Keratinocyte (primary cell): ENCODE data around the gene SLC2A11. TPM values are rescaled to one million over a fixed set of nuclear protein-coding genes. Genes with fewer than 3 reads are reported as not detected.

Experiments
- DNase-seq: peaks from one replicate; pipeline ENCODE4 v3.0.0-alpha.2; 2011; ENCODE audit warnings: low read depth, missing footprints, low spot score
- FAIRE-seq: peaks from 2 replicates; lab custom pipeline; 2011; peaks lifted over from hg19 to GRCh38; lab: Jason Lieb, UNC
- H2AFZ ChIP-seq: 2 replicates; pipeline ENCODE4 v1.6.0; 2012; ENCODE audit warnings: low read length, control low read depth, inconsistent platforms; ENCODE audit not compliant: control insufficient read depth
- H3K27ac ChIP-seq: 2 replicates; pipeline ENCODE4 v1.5.1; 2011; ENCODE audit warnings: low read length; ENCODE audit not compliant: control insufficient read depth, insufficient read depth
- H3K27me3 ChIP-seq: 3 replicates; pipeline ENCODE4 v1.6.0; 2011; ENCODE audit warnings: low read length; ENCODE audit not compliant: control insufficient read depth, insufficient read depth; ENCODE audit errors: extremely low read depth
- H3K36me3 ChIP-seq, 2 experiments: 2 replicates in 1 of 2; 3 replicates in 1 of 2; pipeline ENCODE4 v1.5.1; 2011; ENCODE audit warnings: low read length in 2 of 2, mild to moderate bottlenecking in 1 of 2; ENCODE audit not compliant: control insufficient read depth in 2 of 2, insufficient read depth in 2 of 2; ENCODE audit errors: extremely low read depth in 1 of 2
- H3K4me1 ChIP-seq: 3 replicates; pipeline ENCODE4 v1.5.1; 2011; ENCODE audit warnings: low read length; ENCODE audit not compliant: control insufficient read depth, insufficient read depth; ENCODE audit errors: extremely low read depth
- H3K4me2 ChIP-seq: 3 replicates; pipeline ENCODE4 v1.6.0; 2011; ENCODE audit warnings: low read depth, low read length; ENCODE audit not compliant: control insufficient read depth, insufficient read depth; ENCODE audit errors: extremely low read depth
- H3K4me3 ChIP-seq, 3 experiments: fragments of 200-600 bp in 1 of 3; sonication (generic) in 1 of 3; 2 replicates in 2 of 3; 3 replicates in 1 of 3; pipeline ENCODE4 v1.5.1; 2011 to 2016; ENCODE audit warnings: low read length in 3 of 3, mild to moderate bottlenecking in 3 of 3, control low read depth in 2 of 3, inconsistent platforms in 1 of 3, low read depth in 1 of 3, mixed read lengths in 1 of 3, mixed run types in 1 of 3, moderate library complexity in 1 of 3; ENCODE audit not compliant: control insufficient read depth in 2 of 3, insufficient read depth in 2 of 3; ENCODE audit errors: extremely low read depth in 1 of 3
- H3K79me2 ChIP-seq: 2 replicates; pipeline ENCODE4 v1.6.0; 2012; ENCODE audit warnings: low read length; ENCODE audit not compliant: control insufficient read depth, insufficient read depth
- H3K9ac ChIP-seq: 3 replicates; pipeline ENCODE4 v1.6.0; 2011; ENCODE audit warnings: low read length; ENCODE audit not compliant: control insufficient read depth, insufficient read depth; ENCODE audit errors: extremely low read depth
- H3K9me1 ChIP-seq: 3 replicates; pipeline ENCODE4 v1.6.0; 2011; ENCODE audit warnings: low read length; ENCODE audit not compliant: control insufficient read depth, insufficient read depth; ENCODE audit errors: extremely low read depth
- H3K9me3 ChIP-seq: 2 replicates; pipeline ENCODE4 v1.5.1; 2012; ENCODE audit warnings: low read depth, low read length; ENCODE audit not compliant: control insufficient read depth
- H4K20me1 ChIP-seq: 3 replicates; pipeline ENCODE4 v1.6.0; 2011; ENCODE audit warnings: low read length; ENCODE audit not compliant: control insufficient read depth, insufficient read depth; ENCODE audit errors: extremely low read depth
- EZH2 ChIP-seq: IDR thresholded peaks from one replicate; pipeline ENCODE4 v1.6.1; 2012; ENCODE audit warnings: inconsistent platforms, mild to moderate bottlenecking, low read length, moderate library complexity
- dilution Hi-C: fragments of 300-500 bp; cut with MboI; formaldehyde crosslinking; loops from one replicate; pipeline ENCODE4 v1.7.0; 2020; ENCODE audit warnings: low sequenced_read_pairs; ENCODE audit not compliant: extremely low pct_ligation_motif_present
- polyA plus RNA-seq, 5 experiments: library from polyadenylated mRNA; depleted of rRNA in 3 of 5; stranded (reverse) in 3 of 5; stranded (forward) in 1 of 5; unstranded in 1 of 5; fragments of >200 nt; gene quantifications; 1 replicate in 1 of 5; 2 replicates in 3 of 5; 3 replicates in 1 of 5; pipeline versions ENCODE4 v1.2.1 to v1.2.3, GENCODE V29; 2011 to 2012; ENCODE audit warnings: missing spikeins in 2 of 5, low read depth in 1 of 5, low replicate concordance in 1 of 5
- TF ChIP-seq, protein P1 (sequence below), 3 experiments: IDR thresholded peaks in 1 of 3; conservative IDR thresholded peaks in 1 of 3; optimal IDR thresholded peaks in 1 of 3; 2 replicates in 2 of 3; 3 replicates in 1 of 3; pipeline versions ENCODE3 to v1.5.1; 2011; ENCODE audit warnings: low read length in 3 of 3, mild to moderate bottlenecking in 3 of 3, moderate library complexity in 2 of 3, control low read depth in 1 of 3, inconsistent platforms in 1 of 3; ENCODE audit not compliant: insufficient read depth in 2 of 3; ENCODE audit errors: extremely low read depth in 1 of 3

SLC2A11 gene
- polyA plus RNA-seq, 1 donor (not counting 4 experiments of a cell fraction or from before 2014, with no cell fraction given) = 6.0 TPM

DNA sequence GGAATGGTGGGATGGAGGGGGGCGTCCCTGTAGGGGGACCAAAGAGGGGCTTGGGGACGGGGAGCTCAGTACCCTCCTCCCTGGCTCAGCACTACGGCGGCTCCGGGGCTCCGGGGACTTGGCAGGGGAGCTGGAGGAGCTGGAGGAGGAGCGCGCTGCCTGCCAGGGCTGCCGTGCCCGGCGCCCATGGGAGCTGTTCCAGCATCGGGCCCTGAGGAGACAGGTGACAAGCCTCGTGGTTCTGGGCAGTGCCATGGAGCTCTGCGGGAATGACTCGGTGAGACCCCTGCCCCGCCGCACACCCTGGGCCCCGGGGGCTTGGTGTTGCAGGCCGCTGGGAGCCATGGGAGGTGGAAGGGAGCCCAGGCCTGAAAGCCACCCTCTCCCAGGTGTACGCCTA is 24.7 kb downstream of the SLC2A11 start:
- Histone ChIP-seq H2AFZ (peak overlapping the region; percentile 49), H3K27me3 (no peaks in the 10 kb centered on the region), H3K4me1 (no peaks in the 10 kb centered on the region), H3K4me2 (peak overlapping the region; percentile 22), H3K9me3 (no peaks in the 10 kb centered on the region), H3K4me3 (no peak overlapping the region), H3K27ac (no peak overlapping the region), H3K9me1 (no peaks in the 10 kb centered on the region), H3K79me2 (no peaks in the 10 kb centered on the region), H3K9ac (no peak overlapping the region), H4K20me1 (no peaks in the 10 kb centered on the region), H3K36me3 (no peaks in the 10 kb centered on the region)
- dilution Hi-C loops = no loop called here
- TF ChIP-seq, protein P1, sequence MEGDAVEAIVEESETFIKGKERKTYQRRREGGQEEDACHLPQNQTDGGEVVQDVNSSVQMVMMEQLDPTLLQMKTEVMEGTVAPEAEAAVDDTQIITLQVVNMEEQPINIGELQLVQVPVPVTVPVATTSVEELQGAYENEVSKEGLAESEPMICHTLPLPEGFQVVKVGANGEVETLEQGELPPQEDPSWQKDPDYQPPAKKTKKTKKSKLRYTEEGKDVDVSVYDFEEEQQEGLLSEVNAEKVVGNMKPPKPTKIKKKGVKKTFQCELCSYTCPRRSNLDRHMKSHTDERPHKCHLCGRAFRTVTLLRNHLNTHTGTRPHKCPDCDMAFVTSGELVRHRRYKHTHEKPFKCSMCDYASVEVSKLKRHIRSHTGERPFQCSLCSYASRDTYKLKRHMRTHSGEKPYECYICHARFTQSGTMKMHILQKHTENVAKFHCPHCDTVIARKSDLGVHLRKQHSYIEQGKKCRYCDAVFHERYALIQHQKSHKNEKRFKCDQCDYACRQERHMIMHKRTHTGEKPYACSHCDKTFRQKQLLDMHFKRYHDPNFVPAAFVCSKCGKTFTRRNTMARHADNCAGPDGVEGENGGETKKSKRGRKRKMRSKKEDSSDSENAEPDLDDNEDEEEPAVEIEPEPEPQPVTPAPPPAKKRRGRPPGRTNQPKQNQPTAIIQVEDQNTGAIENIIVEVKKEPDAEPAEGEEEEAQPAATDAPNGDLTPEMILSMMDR (optimal IDR thresholded peaks at IDR 0.05 in 1 of 3, IDR thresholded peaks at IDR 0.05 in 1 of 3, conservative IDR thresholded peaks at IDR 0.05 in 1 of 3; ENCODE audit: extremely low read depth in 1 of 3, insufficient read depth in 2 of 3, low read length in 3 of 3) = no peak
- TF ChIP-seq EZH2 = no peak
- no peak for FAIRE-seq
- no peak for DNase-seq

DNA sequence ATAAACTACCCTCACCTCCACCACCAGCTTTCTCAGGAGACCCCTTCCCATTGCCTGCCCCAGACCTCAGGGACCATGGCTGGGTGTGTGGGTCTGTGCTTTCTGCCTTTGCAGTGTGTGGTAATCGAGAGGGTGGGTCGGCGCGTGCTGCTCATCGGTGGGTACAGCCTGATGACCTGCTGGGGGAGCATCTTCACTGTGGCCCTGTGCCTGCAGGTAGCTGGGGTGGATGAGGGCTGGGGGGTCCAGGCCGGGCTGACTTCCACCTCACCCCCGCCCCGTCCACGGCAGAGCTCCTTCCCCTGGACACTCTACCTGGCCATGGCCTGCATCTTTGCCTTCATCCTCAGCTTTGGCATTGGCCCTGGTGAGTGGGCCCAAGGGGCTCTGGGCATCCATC is 26.0 kb downstream of the SLC2A11 start:
- H3K4me1 ChIP-seq = peaks cover 8% of the 10 kb centered on the region
- dilution Hi-C loops = no loop called here

More for the DNA sequence above, 26.0 kb downstream of the SLC2A11 start:
- no peak for DNase-seq
- H3K36me3 ChIP-seq = no peaks in the 10 kb centered on the region
- no peaks in the 10 kb centered on the region for H3K79me2 ChIP-seq
- FAIRE-seq = no peak
- H4K20me1 ChIP-seq = no peaks in the 10 kb centered on the region
- no peak for TF ChIP-seq EZH2
- TF ChIP-seq, protein P1 (optimal IDR thresholded peaks at IDR 0.05 in 1 of 3, IDR thresholded peaks at IDR 0.05 in 1 of 3, conservative IDR thresholded peaks at IDR 0.05 in 1 of 3; ENCODE audit: extremely low read depth in 1 of 3, insufficient read depth in 2 of 3, low read length in 3 of 3) = no peak
- no peak overlapping the region for H3K9ac ChIP-seq
- no peak overlapping the region for H2AFZ ChIP-seq
- H3K9me3 ChIP-seq = no peaks in the 10 kb centered on the region
- H3K27ac ChIP-seq = no peak overlapping the region
- H3K27me3 ChIP-seq = no peaks in the 10 kb centered on the region
- no peaks in the 10 kb centered on the region for H3K9me1 ChIP-seq
- no peak overlapping the region for H3K4me2 ChIP-seq
- no peak overlapping the region for H3K4me3 ChIP-seq
